NB4 (cell line): ENCODE measurements around the gene MTX1.
A peak's percentile ranks its signal among the peaks of the same experiment; 100 is the strongest.
"Not testable (repeated sequence)": the region's sequence is repeated elsewhere in the genome, so short reads cannot be mapped to it uniquely, and the experiment has no call there.

Source experiments
- DNase-seq: peaks from one replicate; pipeline ENCODE4 v3.0.0; 2010; ENCODE audit warnings: low read depth
- H3K4me3 ChIP-seq: one replicate; pipeline ENCODE4 v1.5.1; 2011; ENCODE audit warnings: mild to moderate bottlenecking, low read depth, low read length, moderate library complexity
- CTCF ChIP-seq: IDR thresholded peaks from one replicate; pipeline ENCODE4 v1.5.1; 2012; ENCODE audit warnings: low read depth, low read length
- MAX ChIP-seq: IDR thresholded peaks from 2 replicates; pipeline ENCODE4 v1.6.1; 2011; ENCODE audit warnings: low read depth, low read length
- MYC ChIP-seq: IDR thresholded peaks from 2 replicates; pipeline ENCODE4 v1.6.1; 2011; ENCODE audit warnings: low read depth, low read length
- POLR2A ChIP-seq: IDR thresholded peaks from 2 replicates; pipeline ENCODE4 v1.6.1; 2011; ENCODE audit warnings: mild to moderate bottlenecking; ENCODE audit not compliant: insufficient read length; ENCODE audit errors: extremely low read depth

Gene MTX1

DNA sequence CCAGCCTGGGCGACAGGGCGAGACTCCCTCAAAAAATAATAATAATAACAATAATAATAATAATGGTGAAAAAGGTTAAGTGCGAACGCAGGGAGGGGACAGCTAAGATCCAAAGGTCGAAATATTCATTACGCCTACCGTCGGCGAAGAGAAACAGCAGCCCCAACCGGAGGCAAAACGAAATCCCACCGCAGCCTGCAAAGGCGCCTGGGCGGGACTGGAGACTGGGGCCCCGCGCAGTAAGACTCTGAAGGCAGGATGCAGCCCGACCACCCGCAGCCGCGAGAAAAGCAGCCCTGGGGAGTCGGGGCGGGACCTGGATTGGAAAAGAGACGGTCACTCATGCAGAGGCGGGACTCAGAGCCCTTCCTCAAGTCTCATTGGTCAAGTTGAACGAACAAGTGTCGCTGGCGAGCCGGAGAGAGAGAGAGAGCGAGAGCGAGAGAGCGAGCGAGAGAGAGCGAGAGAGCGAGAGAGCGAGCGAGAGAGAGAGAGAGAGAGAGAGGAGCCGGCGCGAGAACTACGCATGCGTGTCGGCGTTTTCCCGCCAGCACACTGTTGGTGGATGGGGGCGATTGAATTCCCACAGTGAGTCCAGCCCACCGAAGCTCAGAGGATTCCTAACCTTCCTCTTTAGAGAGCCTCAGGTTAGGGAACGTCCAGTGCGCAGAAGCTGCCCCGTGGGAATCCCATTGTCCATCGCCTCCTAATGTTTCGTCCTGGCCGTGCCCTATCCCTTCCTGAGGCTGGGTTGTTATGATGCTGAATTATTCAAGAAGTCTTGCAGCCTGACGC is 36.1 kb downstream of the MTX1 start:
- H3K4me3 ChIP-seq, result peak overlapping the region; percentile 78
- DNase-seq, result peak; percentile 99
- TF ChIP-seq CTCF, result peak; percentile 20
- TF ChIP-seq MYC, result peak; percentile 72
- TF ChIP-seq MAX, result peak; percentile 6
- TF ChIP-seq POLR2A, result peak; percentile 75

DNA sequence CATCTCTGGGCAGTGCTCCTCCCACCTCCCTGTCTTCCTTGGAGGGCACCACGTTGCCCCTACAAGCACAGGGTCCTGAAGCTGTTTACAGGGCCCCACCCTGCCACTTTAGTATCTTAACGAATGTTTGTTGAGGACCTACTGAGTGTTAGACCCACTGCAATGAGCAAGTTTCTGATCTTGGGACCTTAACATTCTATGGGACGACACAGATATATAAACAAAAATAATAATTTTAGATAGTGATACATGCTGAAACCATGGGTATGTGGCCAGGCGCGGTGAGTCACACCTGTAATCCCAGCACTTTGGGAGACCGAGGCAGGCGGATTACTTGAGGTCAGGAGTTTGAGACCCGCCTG is 36.6 kb downstream of the MTX1 start:
- no peak for DNase-seq
- H3K4me3 ChIP-seq, result peak overlapping the region; percentile 47

GRCh38 chr1:155246796-155247195 is 38.3 kb downstream of the MTX1 start:
- not testable (repeated sequence) for DNase-seq, H3K4me3 ChIP-seq

More for the DNA sequence above, 36.6 kb downstream of the MTX1 start:
- TF ChIP-seq MAX (no peak), POLR2A (no peak), CTCF (no peak), MYC (no peak)

DNA sequence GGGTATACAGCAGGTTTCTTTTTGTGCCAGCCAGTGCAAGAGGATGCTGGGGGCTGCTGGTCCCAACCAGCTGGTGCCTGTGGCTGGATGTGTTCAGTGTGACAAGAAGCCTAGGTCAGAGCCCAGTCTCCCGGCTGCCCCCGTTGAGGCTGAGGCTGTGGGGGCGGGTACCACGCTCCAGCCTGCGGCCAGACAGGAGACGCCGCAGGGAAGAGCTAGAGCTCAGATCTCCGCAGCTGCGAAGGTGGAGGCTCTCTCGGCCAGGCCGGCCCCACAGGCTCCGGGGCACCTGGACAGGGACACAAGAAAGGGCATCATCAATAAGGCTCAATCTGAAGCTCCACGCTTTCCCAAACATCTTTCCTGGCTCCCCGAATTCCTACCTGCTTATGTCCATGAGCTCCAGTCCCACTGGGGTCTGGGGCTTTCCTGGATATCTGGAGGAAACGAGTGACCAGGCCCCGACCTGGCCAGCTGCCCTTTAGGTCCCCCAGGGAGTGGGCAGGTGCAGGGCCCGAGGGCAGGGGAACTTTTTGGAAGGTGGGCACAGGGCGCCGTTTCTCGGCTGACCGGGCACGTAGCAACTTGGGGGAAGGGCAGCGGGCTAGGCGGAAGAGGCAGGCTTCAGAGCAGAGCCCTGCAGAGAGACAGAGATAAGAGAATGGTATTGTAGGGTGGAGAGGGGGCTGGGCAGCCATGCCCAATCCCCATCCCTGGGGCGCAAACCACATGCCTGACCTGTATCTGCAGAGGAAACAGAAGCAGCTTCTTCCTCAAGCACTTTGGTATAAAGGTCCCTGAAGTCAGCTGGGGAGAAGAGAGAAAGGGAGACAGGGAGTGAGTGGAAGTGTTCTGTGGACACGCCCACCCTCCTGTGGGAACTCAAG is 39.4 kb downstream of the MTX1 start:
- no peak for TF ChIP-seq MYC
- TF ChIP-seq POLR2A, result no peak
- TF ChIP-seq CTCF, result no peak
- TF ChIP-seq MAX, result no peak
- DNase-seq, result no peak

DNA sequence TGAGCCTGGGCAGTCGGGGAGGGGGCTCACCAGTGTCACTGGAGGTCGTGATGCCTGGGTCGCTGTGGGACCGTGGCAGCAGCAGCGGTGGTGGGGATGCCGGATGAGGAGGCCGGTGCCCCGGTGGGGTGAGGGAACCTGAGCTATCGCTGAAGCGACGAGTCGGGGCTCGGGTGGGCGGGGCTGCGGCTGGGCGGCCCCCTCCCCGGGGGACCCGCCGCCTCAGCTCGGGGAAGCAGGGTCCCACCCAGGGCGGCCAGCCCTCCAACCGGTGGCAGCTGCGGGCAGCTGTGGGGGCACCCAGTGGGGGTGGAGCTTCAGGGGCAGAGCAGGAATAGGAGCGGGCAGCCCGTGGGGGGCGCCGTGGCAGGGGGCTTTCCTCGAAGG is 41.7 kb downstream of the MTX1 start:
- no peak for DNase-seq
- TF ChIP-seq POLR2A (no peak), MYC (no peak), MAX (no peak), CTCF (no peak)
- peak overlapping the region; percentile 28 for H3K4me3 ChIP-seq

More for the DNA sequence above, 39.4 kb downstream of the MTX1 start:
- H3K4me3 ChIP-seq, result no peak overlapping the region

DNA sequence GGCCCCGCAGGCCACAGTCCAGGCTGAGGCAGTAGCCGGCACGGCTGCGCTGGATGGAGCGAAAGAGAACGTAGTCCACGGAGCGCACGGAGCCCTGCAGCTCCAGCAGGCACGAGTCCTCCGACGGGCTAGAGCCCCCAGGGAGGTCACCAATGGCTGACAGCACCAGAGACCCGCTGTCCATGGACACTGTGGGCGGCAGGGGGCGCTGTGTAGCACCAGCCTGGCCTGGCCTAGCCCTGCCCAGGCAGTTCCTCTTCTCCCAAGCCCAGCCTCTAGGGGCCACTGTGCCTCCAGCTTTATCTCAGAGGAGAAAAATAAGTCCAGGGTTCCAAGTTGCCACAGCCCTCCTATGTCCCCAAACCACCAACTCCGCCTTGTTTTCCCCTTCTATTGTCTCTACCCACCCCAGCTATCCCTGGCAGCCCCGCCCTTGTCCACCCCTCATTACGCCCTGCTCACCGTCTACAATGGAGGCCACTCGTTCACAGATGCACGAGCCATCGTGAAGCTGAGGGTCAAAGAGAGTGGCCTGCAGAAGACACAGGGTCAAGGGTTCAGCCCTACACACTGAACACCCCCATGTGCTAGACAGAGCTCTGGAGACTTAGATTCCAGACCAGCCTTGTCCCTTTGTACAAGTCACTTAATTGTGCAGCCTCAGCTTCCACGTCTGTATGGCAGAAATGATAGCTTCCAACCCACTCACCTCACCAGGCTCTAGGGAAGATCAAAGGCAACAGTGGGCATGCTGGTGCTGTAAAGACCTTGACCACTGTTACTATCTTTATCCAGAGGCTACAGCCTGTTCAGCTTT is 42.3 kb downstream of the MTX1 start:
- H3K4me3 ChIP-seq, result peak overlapping the region; percentile 28
- DNase-seq, result peak; percentile 95

More for the DNA sequence above, 42.3 kb downstream of the MTX1 start:
- no peak for TF ChIP-seq POLR2A
- peak; percentile 79 for TF ChIP-seq MYC
- peak; percentile 99 for TF ChIP-seq CTCF
- TF ChIP-seq MAX, result peak; percentile 57
